SK-N-SH treated with all-trans-retinoic acid at 6 μM for 48 hours (cell line): ENCODE measurements around the gene NAA10.
A peak's percentile ranks its signal among the peaks of the same experiment; 100 is the strongest.

Experiments used
- ATAC-seq: fragments of 200-7000 bp; cut with Tn5 transposase; 3 replicates; pipeline ENCODE4 v1.9.1; 2020; ENCODE audit warnings: mild to moderate bottlenecking, moderate library complexity
- ARNTL ChIP-seq: fragments of 450-650 bp; formaldehyde crosslinking; IDR thresholded peaks from 2 replicates; pipeline ENCODE4 v1.5.0; 2020; ENCODE audit warnings: low read depth, mild to moderate bottlenecking, moderate library complexity, borderline replicate concordance
- BACH2 ChIP-seq: fragments of 250-450 bp; sonication (Bioruptor Pico); IDR thresholded peaks from 2 replicates; pipeline ENCODE4 v1.9.0; 2021; ENCODE audit warnings: mild to moderate bottlenecking, borderline replicate concordance
- CSDC2 ChIP-seq: fragments of 250-450 bp; sonication (Bioruptor Pico); IDR thresholded peaks from 2 replicates; pipeline ENCODE4 v1.5.0; 2020; ENCODE audit warnings: mild to moderate bottlenecking, moderate library complexity
- ESRRG ChIP-seq: fragments of 250-450 bp; sonication (Bioruptor Pico); IDR thresholded peaks from 2 replicates; pipeline ENCODE4 v1.6.1; 2021; ENCODE audit warnings: mild to moderate bottlenecking
- GLIS3 ChIP-seq: fragments of 250-450 bp; sonication (Bioruptor Pico); IDR thresholded peaks from 2 replicates; pipeline ENCODE4 v1.5.0; 2020; ENCODE audit warnings: mild to moderate bottlenecking, moderate library complexity
- ISL1 ChIP-seq: fragments of 250-450 bp; sonication (Bioruptor Pico); IDR thresholded peaks from 2 replicates; pipeline ENCODE4 v2.1.2; 2022; ENCODE audit warnings: mild to moderate bottlenecking, moderate library complexity
- OSR1 ChIP-seq: fragments of 250-450 bp; sonication (Bioruptor Pico); IDR thresholded peaks from 2 replicates; pipeline ENCODE4 v1.8.0; 2022; ENCODE audit warnings: moderate library complexity, mild to moderate bottlenecking, inconsistent platforms
- PPARA ChIP-seq: fragments of 250-450 bp; sonication (Bioruptor Pico); IDR thresholded peaks from 2 replicates; pipeline ENCODE4 v1.5.0; 2020; ENCODE audit warnings: mild to moderate bottlenecking, borderline replicate concordance
- RARB ChIP-seq: fragments of 250-450 bp; sonication (Bioruptor Pico); IDR thresholded peaks from 2 replicates; pipeline ENCODE4 v1.8.0; 2021; ENCODE audit warnings: mild to moderate bottlenecking, moderate library complexity
- TCF4 ChIP-seq: fragments of 250-450 bp; sonication (Bioruptor Pico); IDR thresholded peaks from 2 replicates; pipeline ENCODE4 v1.8.0; 2021; ENCODE audit warnings: mild to moderate bottlenecking, moderate library complexity, borderline replicate concordance
- ZC3H10 ChIP-seq: fragments of 250-450 bp; sonication (Bioruptor Pico); IDR thresholded peaks from 2 replicates; pipeline ENCODE4 v1.5.1; 2021; ENCODE audit warnings: mild to moderate bottlenecking, moderate library complexity
- ZFP3 ChIP-seq: fragments of 250-450 bp; sonication (Bioruptor Pico); IDR thresholded peaks from 2 replicates; pipeline ENCODE4 v1.5.0; 2020; ENCODE audit warnings: mild to moderate bottlenecking, moderate library complexity
- ZFP30 ChIP-seq: fragments of 450-650 bp; formaldehyde crosslinking; IDR thresholded peaks from 2 replicates; pipeline ENCODE4 v1.5.0; 2022; ENCODE audit warnings: mild to moderate bottlenecking, moderate library complexity
- ZNF565 ChIP-seq: fragments of 450-650 bp; formaldehyde crosslinking; conservative IDR thresholded peaks from 2 replicates; pipeline ENCODE4 v1.5.0; 2020; ENCODE audit warnings: low read depth, mild to moderate bottlenecking, moderate library complexity
- ZNF8 ChIP-seq: fragments of 450-650 bp; formaldehyde crosslinking; IDR thresholded peaks from 2 replicates; pipeline ENCODE4 v1.5.0; 2020; ENCODE audit warnings: mild to moderate bottlenecking, moderate library complexity
- TF ChIP-seq, protein P1 (sequence below): fragments of 250-450 bp; sonication (Bioruptor Pico); IDR thresholded peaks from 2 replicates; pipeline ENCODE4 v1.5.1; 2020; ENCODE audit warnings: low read depth, mild to moderate bottlenecking, moderate library complexity
- TF ChIP-seq, protein P2 (sequence below): fragments of 250-450 bp; sonication (Bioruptor Pico); IDR thresholded peaks from 2 replicates; pipeline ENCODE4 v1.5.0; 2020; ENCODE audit warnings: mild to moderate bottlenecking, moderate library complexity
- TF ChIP-seq, protein P3 (sequence below): fragments of 250-450 bp; sonication (Bioruptor Pico); IDR thresholded peaks from 2 replicates; pipeline ENCODE4 v1.5.1; 2021; ENCODE audit warnings: mild to moderate bottlenecking, moderate library complexity
- TF ChIP-seq, protein P4 (sequence below): fragments of 250-450 bp; sonication (Bioruptor Pico); IDR thresholded peaks from 2 replicates; pipeline ENCODE4 v1.8.0; 2021; ENCODE audit warnings: low read depth, mild to moderate bottlenecking, moderate library complexity, borderline replicate concordance

NAA10 gene

DNA sequence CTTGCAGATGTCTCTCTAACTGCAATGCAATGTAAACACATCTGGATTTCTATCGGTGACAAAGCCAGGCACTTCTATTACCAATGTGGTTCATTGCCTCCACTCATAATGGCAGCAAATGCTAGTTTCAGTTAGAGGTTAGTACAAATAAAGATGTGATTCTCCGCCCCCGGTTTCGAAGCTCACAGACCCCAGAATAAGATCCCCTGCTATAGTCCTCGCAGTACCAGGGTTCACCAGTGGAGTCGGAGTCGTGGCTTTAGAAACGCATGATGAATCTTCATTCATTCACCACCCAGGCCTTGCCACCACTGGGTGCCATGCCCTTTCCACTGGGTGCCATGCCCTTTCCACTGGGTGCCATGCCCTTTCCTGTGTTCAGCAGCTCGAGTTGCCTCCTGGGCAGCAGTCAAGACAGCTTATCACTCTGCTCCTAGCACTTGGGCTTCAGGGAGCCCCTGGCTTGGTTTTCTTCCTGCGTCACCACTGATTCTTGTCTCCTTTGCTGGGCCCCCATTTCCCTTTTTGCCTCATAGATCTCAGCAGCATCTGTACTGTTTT lies 3.5 kb upstream of the NAA10 start (continued):
- TF ChIP-seq, protein P1, sequence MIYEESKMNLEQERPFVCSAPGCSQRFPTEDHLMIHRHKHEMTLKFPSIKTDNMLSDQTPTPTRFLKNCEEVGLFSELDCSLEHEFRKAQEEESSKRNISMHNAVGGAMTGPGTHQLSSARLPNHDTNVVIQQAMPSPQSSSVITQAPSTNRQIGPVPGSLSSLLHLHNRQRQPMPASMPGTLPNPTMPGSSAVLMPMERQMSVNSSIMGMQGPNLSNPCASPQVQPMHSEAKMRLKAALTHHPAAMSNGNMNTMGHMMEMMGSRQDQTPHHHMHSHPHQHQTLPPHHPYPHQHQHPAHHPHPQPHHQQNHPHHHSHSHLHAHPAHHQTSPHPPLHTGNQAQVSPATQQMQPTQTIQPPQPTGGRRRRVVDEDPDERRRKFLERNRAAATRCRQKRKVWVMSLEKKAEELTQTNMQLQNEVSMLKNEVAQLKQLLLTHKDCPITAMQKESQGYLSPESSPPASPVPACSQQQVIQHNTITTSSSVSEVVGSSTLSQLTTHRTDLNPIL = no peak
- TF ChIP-seq ZNF565 (CRISPR knock-in tag) (no peak), PPARA (CRISPR knock-in tag) (no peak)

DNA sequence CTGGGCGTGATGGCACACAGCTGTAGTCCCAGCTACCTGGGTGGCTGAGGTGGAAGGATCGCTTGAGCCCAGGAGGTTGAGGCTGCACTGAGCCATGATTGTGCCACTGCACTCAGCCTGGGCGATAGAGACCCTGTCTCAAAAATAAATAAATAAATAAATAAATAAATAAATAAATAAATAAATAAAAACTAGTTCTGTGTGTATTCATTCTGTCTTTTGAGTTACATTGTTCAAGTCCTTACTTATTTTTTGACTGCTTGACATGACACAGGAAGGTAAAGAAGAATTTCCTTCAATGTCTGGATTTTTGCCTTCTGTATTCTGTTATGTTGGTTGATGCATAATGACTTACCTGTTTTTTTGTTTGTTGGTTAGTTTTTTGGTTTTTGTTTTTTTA lies 2.2 kb upstream of the NAA10 start:
- no peak for ATAC-seq
- TF ChIP-seq, protein P2, sequence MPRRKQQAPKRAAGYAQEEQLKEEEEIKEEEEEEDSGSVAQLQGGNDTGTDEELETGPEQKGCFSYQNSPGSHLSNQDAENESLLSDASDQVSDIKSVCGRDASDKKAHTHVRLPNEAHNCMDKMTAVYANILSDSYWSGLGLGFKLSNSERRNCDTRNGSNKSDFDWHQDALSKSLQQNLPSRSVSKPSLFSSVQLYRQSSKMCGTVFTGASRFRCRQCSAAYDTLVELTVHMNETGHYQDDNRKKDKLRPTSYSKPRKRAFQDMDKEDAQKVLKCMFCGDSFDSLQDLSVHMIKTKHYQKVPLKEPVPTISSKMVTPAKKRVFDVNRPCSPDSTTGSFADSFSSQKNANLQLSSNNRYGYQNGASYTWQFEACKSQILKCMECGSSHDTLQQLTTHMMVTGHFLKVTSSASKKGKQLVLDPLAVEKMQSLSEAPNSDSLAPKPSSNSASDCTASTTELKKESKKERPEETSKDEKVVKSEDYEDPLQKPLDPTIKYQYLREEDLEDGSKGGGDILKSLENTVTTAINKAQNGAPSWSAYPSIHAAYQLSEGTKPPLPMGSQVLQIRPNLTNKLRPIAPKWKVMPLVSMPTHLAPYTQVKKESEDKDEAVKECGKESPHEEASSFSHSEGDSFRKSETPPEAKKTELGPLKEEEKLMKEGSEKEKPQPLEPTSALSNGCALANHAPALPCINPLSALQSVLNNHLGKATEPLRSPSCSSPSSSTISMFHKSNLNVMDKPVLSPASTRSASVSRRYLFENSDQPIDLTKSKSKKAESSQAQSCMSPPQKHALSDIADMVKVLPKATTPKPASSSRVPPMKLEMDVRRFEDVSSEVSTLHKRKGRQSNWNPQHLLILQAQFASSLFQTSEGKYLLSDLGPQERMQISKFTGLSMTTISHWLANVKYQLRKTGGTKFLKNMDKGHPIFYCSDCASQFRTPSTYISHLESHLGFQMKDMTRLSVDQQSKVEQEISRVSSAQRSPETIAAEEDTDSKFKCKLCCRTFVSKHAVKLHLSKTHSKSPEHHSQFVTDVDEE = no peak
- TF ChIP-seq ZC3H10 (CRISPR knock-in tag) = no peak
- TF ChIP-seq, protein P3, sequence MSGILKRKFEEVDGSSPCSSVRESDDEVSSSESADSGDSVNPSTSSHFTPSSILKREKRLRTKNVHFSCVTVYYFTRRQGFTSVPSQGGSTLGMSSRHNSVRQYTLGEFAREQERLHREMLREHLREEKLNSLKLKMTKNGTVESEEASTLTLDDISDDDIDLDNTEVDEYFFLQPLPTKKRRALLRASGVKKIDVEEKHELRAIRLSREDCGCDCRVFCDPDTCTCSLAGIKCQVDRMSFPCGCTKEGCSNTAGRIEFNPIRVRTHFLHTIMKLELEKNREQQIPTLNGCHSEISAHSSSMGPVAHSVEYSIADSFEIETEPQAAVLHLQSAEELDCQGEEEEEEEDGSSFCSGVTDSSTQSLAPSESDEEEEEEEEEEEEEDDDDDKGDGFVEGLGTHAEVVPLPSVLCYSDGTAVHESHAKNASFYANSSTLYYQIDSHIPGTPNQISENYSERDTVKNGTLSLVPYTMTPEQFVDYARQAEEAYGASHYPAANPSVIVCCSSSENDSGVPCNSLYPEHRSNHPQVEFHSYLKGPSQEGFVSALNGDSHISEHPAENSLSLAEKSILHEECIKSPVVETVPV (CRISPR knock-in tag) = no peak
- TF ChIP-seq, protein P1 = no peak
- TF ChIP-seq ESRRG (CRISPR knock-in tag) = no peak
- no peak for TF ChIP-seq ZNF565 (CRISPR knock-in tag)
- no peak for TF ChIP-seq TCF4 (CRISPR knock-in tag)
- TF ChIP-seq ZNF8 = no peak
- no peak for TF ChIP-seq ZFP3
- TF ChIP-seq BACH2 (CRISPR knock-in tag) = no peak
- TF ChIP-seq, protein P4, sequence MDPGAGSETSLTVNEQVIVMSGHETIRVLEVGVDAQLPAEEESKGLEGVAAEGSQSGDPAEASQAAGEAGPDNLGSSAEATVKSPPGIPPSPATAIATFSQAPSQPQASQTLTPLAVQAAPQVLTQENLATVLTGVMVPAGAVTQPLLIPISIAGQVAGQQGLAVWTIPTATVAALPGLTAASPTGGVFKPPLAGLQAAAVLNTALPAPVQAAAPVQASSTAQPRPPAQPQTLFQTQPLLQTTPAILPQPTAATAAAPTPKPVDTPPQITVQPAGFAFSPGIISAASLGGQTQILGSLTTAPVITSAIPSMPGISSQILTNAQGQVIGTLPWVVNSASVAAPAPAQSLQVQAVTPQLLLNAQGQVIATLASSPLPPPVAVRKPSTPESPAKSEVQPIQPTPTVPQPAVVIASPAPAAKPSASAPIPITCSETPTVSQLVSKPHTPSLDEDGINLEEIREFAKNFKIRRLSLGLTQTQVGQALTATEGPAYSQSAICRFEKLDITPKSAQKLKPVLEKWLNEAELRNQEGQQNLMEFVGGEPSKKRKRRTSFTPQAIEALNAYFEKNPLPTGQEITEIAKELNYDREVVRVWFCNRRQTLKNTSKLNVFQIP = no peak
- no peak for TF ChIP-seq ISL1

DNA sequence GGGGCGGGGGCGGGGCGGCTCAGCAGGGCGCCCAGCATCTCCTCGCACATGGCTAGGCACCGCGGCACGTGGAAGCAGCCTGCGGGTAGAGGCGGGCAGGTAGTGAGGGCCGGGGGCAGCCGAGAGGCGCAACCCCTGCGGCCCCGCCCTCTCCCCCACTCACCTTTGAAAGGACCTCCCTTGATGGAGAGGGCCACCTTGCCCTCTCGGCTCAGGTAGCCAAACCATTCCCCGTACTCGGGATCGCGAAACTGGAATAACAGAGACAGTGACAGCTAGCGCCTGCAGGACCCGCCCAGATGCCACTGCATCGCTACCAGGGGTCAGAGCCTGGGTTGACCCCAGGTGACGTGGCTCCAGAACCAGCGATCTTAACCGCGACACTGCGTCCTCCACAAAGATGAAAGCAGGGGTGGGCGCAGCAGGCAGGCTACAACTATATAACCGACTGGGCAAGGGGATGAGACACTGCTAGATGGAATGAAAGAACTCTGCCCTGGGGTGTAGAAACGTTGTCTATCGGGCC lies 552 bp upstream of the NAA10 start:
- peak; percentile 11; the same call in 2 of the 3 replicates for ATAC-seq
- TF ChIP-seq ARNTL (CRISPR knock-in tag) (no peak), OSR1 (CRISPR knock-in tag) (no peak), ZFP30 (CRISPR knock-in tag) (no peak), CSDC2 (CRISPR knock-in tag) (no peak), ZNF565 (CRISPR knock-in tag) (no peak), RARB (CRISPR knock-in tag) (no peak), GLIS3 (CRISPR knock-in tag) (no peak)
- TF ChIP-seq, protein P2 = no peak
